ENCODE measurements around the gene C1orf159.

Gene C1orf159

DNA sequence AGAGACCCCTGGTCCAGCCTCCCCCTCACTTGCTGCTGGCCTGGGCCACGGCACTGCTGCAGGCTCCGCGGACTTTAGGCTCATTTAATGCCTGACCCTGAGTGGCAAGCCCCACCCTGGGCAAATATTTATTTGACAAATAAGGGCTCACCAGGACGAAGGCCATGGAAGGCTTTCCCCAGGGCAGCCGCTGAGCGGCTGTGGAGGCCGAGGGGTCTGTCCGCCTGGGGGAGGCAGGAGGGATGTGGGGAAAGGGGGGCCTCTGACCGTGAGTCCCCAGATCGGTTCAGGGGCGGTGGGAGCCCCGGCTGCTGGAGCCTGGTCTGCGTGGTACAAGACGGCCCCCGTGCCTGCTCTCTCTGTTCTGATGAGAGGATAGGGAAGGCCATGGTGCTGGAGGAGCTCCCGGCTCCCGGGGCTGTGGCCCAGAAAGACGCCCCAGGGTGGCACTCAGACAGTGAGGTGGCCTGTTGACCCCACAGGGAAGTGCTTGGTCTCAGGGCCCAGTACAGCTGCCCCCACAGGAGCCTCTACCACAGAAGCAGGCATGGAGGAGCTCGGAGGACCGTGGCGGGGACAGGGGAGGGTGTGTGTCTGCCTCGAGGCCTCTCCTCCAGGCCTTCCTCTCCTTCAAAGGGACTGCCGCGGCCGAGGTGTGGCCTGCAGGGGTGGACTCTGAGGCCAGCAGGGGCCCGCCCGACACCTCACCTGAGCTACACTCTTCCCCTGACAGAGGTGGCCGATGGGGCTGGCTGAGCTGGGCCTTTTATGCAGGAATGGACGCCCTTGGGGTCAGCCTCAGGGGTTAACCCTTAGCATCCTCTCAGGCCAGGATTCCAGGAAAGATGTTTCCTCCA is 9.1 kb upstream of the C1orf159 start:
- Histone ChIP-seq H3K4me2 (ENCODE audit: low read length) (no peak overlapping the region), H3K9ac (ENCODE audit: low read length) (no peak overlapping the region), H3K27ac (ENCODE audit: low read length) (no peak overlapping the region), H3K9me3 (ENCODE audit: insufficient read depth, low read length) (no peaks in the 10 kb centered on the region), H2AFZ (ENCODE audit: low read depth, low read length) (no peak overlapping the region), H3K79me2 (ENCODE audit: low read length) (no peaks in the 10 kb centered on the region), H4K20me1 (ENCODE audit: insufficient read depth, low read length) (no peaks in the 10 kb centered on the region), H3K4me1 (ENCODE audit: low read length) (peaks cover 5% of the 10 kb centered on the region; the same call in 1 of the 2 replicates), H3K27me3 (ENCODE audit: low read depth, low read length) (no peaks in the 10 kb centered on the region), H3K36me3 (replicated peaks; ENCODE audit: low read depth, low read length) (no peaks in the 10 kb centered on the region), H3K4me3 (ENCODE audit: low read length) (no peak overlapping the region)
- TF ChIP-seq EZH2phosphoT487 (IDR thresholded peaks at IDR 0.05; ENCODE audit: low read depth), result no peak
- TF ChIP-seq, protein P1, sequence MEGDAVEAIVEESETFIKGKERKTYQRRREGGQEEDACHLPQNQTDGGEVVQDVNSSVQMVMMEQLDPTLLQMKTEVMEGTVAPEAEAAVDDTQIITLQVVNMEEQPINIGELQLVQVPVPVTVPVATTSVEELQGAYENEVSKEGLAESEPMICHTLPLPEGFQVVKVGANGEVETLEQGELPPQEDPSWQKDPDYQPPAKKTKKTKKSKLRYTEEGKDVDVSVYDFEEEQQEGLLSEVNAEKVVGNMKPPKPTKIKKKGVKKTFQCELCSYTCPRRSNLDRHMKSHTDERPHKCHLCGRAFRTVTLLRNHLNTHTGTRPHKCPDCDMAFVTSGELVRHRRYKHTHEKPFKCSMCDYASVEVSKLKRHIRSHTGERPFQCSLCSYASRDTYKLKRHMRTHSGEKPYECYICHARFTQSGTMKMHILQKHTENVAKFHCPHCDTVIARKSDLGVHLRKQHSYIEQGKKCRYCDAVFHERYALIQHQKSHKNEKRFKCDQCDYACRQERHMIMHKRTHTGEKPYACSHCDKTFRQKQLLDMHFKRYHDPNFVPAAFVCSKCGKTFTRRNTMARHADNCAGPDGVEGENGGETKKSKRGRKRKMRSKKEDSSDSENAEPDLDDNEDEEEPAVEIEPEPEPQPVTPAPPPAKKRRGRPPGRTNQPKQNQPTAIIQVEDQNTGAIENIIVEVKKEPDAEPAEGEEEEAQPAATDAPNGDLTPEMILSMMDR (IDR thresholded peaks at IDR 0.05; ENCODE audit: low read depth, low read length), result no peak

DNA sequence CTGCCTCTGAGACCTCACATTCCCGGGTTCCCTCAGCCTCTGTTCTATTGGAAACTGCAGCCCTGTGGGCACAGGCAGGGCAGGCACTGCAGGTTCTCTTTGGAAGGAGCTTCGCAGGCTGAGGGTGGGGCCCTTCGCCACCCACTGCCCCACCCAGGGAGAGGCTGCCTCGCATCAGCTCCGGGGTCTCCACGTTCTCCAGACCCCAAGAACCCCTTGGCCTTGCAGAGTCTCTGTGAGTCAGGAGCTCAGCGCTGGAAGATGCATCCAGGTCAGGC is 8.6 kb upstream of the C1orf159 start:
- Histone ChIP-seq H3K9ac (ENCODE audit: low read length) (no peak overlapping the region), H3K4me3 (ENCODE audit: low read length) (no peak overlapping the region), H4K20me1 (ENCODE audit: insufficient read depth, low read length) (no peaks in the 10 kb centered on the region), H3K9me3 (ENCODE audit: insufficient read depth, low read length) (no peaks in the 10 kb centered on the region), H3K4me2 (ENCODE audit: low read length) (no peak overlapping the region), H3K79me2 (ENCODE audit: low read length) (no peaks in the 10 kb centered on the region), H3K27me3 (ENCODE audit: low read depth, low read length) (no peaks in the 10 kb centered on the region), H3K27ac (ENCODE audit: low read length) (no peak overlapping the region), H2AFZ (ENCODE audit: low read depth, low read length) (no peak overlapping the region), H3K4me1 (ENCODE audit: low read length) (peaks cover 5% of the 10 kb centered on the region; the same call in 1 of the 2 replicates), H3K36me3 (replicated peaks; ENCODE audit: low read depth, low read length) (no peaks in the 10 kb centered on the region)
- TF ChIP-seq EZH2phosphoT487 (IDR thresholded peaks at IDR 0.05; ENCODE audit: low read depth), result no peak
- TF ChIP-seq, protein P1 (IDR thresholded peaks at IDR 0.05; ENCODE audit: low read depth, low read length), result no peak

DNA sequence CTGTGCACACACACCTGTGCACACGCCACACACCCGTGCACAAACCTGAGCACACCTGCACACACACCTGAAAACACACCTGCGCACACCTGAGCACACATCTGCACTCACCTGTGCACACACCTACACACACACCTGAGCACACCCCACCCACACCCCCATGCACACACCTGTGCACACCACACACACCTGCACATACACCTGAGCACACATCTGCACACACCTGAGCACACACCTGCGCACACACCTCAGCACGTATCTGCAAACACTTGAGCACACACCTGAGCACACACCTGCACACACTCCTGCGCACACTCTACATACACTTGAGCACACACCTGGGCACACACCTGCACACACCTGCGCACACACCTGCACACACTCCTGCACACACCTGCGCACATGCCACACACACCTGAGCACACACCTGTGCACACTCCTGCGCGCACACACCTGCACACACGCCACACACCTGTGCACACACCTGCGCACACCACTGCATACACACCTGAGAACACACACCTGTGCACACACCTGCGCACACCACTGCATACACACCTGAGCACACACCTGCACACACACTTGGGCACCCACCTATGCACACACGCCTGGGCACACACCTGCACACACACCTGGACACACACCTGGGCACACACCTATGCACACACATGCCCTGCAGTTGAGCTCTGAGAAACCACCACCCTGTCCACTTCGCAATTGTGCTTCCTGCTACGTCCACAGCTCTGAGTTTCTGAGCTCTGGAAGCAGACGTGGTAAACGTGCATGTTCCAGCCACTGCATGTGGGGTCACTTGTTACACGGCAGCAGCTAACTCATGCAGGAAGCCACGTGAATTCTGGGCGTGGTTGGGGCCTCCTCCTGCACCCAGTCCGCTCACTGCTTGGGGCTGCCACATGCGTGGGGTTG is 8.0 kb upstream of the C1orf159 start:
- no peaks in the 10 kb centered on the region for H3K27me3 ChIP-seq (ENCODE audit: low read depth, low read length)
- TF ChIP-seq EZH2phosphoT487 (IDR thresholded peaks at IDR 0.05; ENCODE audit: low read depth), result no peak
- TF ChIP-seq, protein P1 (IDR thresholded peaks at IDR 0.05; ENCODE audit: low read depth, low read length), result no peak
- H3K9ac ChIP-seq (ENCODE audit: low read length), result no peak overlapping the region
- H3K27ac ChIP-seq (ENCODE audit: low read length), result no peak overlapping the region
- no peaks in the 10 kb centered on the region for H3K36me3 ChIP-seq (replicated peaks; ENCODE audit: low read depth, low read length)
- H3K79me2 ChIP-seq (ENCODE audit: low read length), result no peaks in the 10 kb centered on the region
- H3K4me1 ChIP-seq (ENCODE audit: low read length), result peaks cover 5% of the 10 kb centered on the region; the same call in 1 of the 2 replicates
- H3K4me3 ChIP-seq (ENCODE audit: low read length), result no peak overlapping the region
- no peaks in the 10 kb centered on the region for H3K9me3 ChIP-seq (ENCODE audit: insufficient read depth, low read length)
- no peak overlapping the region for H3K4me2 ChIP-seq (ENCODE audit: low read length)
- H4K20me1 ChIP-seq (ENCODE audit: insufficient read depth, low read length), result no peaks in the 10 kb centered on the region
- H2AFZ ChIP-seq (ENCODE audit: low read depth, low read length), result no peak overlapping the region

DNA sequence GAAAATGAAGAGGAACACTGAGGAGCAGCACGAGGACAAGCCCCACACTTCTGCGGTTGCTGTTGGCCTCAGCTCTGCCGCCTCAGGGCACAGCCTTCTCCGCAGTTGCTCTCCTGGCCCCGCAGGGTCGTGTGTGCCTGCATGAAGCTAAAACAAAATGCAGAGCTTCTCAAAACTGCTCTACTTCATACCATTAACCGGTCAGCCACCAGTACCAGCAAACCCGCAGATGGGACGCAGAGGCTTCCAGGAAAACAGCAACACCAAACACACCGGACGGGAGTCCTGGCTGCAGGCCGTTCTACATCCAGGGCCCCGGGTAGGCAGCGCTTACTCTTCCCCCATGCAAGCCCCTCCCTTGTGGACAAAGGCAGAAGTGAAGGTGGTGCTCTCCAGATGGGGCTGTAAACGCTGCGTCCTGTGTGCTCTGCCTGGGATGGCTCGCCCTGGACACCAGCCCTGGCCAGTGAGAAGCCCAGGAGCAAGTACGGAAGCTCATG is 7.1 kb upstream of the C1orf159 start:
- no peak overlapping the region for H3K4me2 ChIP-seq (ENCODE audit: low read length)
- H3K27ac ChIP-seq (ENCODE audit: low read length), result no peak overlapping the region
- no peak overlapping the region for H2AFZ ChIP-seq (ENCODE audit: low read depth, low read length)
- no peaks in the 10 kb centered on the region for H3K9me3 ChIP-seq (ENCODE audit: insufficient read depth, low read length)
- H3K36me3 ChIP-seq (replicated peaks; ENCODE audit: low read depth, low read length), result no peaks in the 10 kb centered on the region
- no peaks in the 10 kb centered on the region; the same call in 1 of the 2 replicates for H3K27me3 ChIP-seq (ENCODE audit: low read depth, low read length)
- H4K20me1 ChIP-seq (ENCODE audit: insufficient read depth, low read length), result no peaks in the 10 kb centered on the region
- H3K4me3 ChIP-seq (ENCODE audit: low read length), result no peak overlapping the region
- H3K79me2 ChIP-seq (ENCODE audit: low read length), result no peaks in the 10 kb centered on the region
- H3K9ac ChIP-seq (ENCODE audit: low read length), result no peak overlapping the region
- H3K4me1 ChIP-seq (ENCODE audit: low read length), result peaks cover 5% of the 10 kb centered on the region; the same call in 1 of the 2 replicates
- TF ChIP-seq EZH2phosphoT487 (IDR thresholded peaks at IDR 0.05; ENCODE audit: low read depth), result no peak
- TF ChIP-seq, protein P1 (IDR thresholded peaks at IDR 0.05; ENCODE audit: low read depth, low read length), result no peak
